Smooth muscle cell of the brain vasculature (primary cell): ENCODE measurements around the gene NLRX1.
A peak's percentile ranks its signal among the peaks of the same experiment; 100 is the strongest.
"Not testable (repeated sequence)": the region's sequence is repeated elsewhere in the genome, so short reads cannot be mapped to it uniquely, and the experiment has no call there.

Experiments used
- DNase-seq: peaks from one replicate; pipeline ENCODE4 v3.0.0-alpha.2; 2012; ENCODE audit warnings: low read depth, low spot score

NLRX1 gene, protein sequence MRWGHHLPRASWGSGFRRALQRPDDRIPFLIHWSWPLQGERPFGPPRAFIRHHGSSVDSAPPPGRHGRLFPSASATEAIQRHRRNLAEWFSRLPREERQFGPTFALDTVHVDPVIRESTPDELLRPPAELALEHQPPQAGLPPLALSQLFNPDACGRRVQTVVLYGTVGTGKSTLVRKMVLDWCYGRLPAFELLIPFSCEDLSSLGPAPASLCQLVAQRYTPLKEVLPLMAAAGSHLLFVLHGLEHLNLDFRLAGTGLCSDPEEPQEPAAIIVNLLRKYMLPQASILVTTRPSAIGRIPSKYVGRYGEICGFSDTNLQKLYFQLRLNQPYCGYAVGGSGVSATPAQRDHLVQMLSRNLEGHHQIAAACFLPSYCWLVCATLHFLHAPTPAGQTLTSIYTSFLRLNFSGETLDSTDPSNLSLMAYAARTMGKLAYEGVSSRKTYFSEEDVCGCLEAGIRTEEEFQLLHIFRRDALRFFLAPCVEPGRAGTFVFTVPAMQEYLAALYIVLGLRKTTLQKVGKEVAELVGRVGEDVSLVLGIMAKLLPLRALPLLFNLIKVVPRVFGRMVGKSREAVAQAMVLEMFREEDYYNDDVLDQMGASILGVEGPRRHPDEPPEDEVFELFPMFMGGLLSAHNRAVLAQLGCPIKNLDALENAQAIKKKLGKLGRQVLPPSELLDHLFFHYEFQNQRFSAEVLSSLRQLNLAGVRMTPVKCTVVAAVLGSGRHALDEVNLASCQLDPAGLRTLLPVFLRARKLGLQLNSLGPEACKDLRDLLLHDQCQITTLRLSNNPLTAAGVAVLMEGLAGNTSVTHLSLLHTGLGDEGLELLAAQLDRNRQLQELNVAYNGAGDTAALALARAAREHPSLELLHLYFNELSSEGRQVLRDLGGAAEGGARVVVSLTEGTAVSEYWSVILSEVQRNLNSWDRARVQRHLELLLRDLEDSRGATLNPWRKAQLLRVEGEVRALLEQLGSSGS

GRCh38 chr11:119168471-119169281, at the start of gene NLRX1:
NLRX1 (plus strand) TSS chr11:119168725; CDS start chr11:119171404, 2,679 bp downstream.
- DNase-seq = peak; percentile 29

DNA sequence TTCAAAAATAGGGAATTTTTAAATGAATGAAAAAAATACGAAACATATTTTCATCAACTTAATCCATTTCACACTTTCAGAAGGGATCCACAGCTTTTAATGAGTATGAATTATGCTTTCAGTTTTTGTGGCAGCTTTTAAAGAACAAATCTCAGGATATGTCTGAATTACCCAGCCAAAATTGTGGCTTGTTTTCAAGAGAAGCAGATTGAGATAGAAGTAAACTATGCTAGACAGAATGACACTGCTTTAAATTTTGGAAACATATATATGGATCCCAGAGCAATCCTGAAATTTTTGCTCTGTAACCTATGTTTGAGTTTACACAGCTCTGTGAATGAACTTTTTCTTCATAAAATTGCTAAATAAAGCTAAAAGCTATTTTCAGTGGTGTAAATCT, 49.6 kb upstream of the NLRX1 start:
- no peak for DNase-seq

DNA sequence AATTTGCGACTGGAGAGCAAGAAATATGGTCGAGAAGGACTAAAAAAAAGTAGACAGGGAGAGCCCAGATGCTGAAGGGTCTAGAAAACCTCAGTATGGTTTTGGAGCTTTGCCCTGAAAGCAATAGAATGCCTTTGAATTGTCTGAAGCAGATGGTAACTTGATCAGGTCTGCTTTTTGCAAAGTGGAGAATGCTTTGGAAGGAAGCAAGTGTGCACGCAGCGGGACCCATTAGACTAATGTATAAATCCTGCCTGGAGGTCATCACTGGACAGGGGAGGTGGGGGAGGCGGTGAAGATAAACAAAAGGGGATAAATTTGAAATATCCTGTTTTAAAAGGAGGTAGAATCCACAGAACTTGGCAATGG, 47.9 kb upstream of the NLRX1 start:
- DNase-seq = no peak

GRCh38 chr11:119121008-119121810, 47.3 kb upstream of the NLRX1 start, which contains the start of gene HINFP:
HINFP (plus strand) TSS chr11:119121580; CDS start chr11:119126945, 5,365 bp downstream.
- DNase-seq = peak; percentile 98

DNA sequence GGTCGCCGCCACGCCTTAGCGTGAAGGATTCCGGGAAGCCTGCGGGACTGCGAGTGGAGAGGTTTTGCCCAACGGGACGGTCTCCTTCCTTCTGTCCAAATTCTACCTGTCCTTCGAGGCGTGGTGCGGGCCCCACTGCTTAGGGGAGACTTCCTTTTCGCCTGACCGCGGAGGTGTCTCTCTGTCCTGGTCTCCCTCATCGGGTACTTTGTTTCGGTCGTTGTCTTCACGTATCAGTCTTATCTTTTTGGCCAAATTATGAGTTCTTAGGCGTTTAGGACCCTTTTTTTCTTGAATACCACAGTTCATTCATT, 46.8 kb upstream of the NLRX1 start:
- DNase-seq = no peak

DNA sequence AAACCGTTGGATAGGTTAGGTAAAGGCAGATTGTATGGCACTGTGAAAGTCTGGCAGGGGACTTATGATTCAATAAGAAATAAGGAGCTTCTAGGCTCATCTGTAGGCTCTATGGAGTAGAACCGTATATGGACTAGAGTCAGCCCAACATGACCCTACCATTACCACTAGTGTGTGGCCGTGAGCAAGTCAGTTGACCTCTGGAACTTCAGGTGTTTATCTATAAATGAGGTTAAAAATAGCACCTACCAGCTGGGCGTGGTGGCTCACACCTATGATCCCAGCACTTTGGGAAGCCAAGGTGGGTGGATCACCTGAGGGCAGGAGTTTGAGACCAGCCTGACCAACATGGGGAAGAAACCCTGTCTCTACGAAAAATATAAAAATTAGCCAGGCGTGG, 42.7 kb upstream of the NLRX1 start:
- no peak for DNase-seq

DNA sequence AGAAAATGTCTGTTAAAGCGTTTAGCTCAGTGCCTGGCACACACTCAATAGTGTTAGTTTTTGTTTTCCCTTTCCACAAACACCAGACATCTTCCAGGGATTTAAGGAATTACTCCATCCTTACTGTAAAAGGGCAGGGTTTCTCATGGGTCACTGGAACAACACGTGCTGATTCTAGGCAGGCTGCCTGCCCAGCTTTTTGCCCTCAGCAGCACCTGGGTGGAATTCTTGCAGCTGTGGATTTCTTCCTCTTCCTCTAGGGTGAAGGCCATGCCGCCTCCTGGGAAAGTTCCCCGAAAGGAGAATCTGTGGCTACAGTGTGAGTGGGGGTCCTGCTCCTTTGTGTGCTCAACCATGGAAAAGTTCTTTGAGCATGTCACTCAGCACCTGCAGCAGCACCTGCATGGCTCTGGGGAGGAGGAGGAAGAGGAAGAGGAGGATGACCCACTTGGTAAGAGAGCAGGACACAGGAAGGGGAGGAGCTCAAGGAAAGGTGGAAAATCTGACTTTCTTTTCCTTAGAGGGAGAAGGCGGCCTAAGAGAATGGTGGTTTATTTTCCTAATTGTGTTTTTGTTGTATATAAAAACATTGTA, 41.8 kb upstream of the NLRX1 start:
- no peak for DNase-seq

DNA sequence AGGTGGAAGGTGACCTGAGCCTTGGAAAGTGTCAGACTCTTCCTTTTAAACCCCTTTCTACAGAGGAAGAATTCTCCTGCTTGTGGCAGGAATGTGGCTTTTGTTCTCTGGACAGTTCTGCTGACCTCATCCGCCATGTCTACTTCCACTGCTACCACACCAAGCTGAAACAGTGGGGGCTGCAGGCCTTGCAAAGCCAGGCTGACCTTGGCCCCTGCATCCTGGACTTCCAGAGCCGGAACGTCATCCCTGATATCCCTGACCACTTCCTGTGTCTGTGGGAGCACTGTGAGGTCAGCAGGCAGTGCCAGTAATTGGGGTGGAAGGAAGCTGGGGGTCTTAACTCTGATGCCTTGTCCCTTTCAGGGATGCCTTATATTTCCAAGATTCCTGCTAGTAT, 37.9 kb upstream of the NLRX1 start:
- DNase-seq = no peak

DNA sequence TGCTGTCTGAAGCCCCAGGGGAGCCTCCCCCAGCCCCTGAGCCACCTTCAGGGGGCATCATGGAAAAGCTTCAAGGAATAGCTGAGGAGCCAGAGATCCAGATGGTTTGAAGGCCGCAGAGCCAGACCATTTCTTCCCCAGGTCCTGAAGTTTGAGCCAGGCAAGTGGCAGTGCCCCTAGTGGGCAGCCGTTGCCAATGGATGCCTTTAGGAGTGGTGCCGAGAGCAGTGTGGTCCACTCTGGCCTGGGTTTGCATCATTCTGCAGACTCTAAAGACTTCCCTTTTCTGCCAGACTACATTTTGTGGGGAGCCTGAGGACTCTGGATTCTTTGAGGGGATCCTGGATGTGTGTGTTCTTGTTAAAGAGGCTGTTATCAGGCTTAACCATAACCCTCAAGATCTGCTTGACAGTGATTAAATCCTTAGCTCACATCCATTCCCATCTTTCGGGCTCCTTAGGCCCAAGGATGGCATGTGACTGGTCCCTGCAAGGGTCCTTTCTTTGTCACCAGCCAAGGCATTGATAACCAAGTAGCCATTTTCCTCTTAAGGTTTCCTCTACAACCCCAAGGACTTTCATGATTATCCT, 34.0 kb upstream of the NLRX1 start:
- DNase-seq = no peak

GRCh38 chr11:119139276-119139675, 29.2 kb upstream of the NLRX1 start:
- DNase-seq = not testable (repeated sequence)

- DNase-seq = peak; percentile 36
Observed at GRCh38 chr11:119144825-119145486, 23.6 kb upstream of the NLRX1 start.

DNA sequence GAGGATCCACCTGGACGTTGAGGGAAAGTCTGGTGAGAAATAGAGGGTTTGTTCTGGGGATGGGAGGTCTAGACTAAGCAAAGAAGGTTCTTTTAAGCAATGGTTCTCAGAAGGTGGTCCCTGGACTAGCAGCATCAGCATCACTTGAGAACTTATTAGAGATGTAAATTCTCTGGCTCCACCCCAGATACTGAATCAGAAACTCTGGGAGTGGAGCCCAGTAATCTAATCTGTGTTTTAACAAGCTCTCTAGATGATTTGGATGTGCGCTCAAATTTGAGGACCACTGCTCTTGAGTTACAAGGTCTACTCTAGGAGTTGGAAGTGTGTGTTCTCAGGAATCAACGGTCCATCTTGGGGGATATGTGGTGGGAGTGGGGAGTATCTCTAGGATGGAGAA, 23.0 kb upstream of the NLRX1 start:
- DNase-seq = no peak

GRCh38 chr11:119147604-119148333, 20.8 kb upstream of the NLRX1 start:
- DNase-seq = no peak

DNA sequence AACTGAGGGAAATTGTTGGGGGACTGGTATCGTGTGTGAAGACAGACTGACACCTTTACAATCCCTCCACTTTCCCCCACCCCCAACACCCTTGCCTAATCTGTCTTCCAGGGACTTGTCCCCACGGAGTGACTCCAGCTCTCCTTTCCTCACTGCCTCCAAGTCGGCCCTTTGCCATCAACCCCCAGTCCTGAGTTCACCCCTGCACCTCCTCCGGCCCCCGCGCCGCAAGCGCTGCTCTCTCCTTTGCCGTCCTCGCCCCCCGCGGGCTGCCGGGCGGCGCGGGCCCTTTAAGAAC, 19.9 kb upstream of the NLRX1 start:
- DNase-seq = no peak

- DNase-seq = no peak
Observed at GRCh38 chr11:119149018-119149785, 19.3 kb upstream of the NLRX1 start, which contains the start of gene ABCG4. ABCG4 (plus strand) TSS chr11:119149052; CDS start chr11:119149966, 914 bp downstream.

DNA sequence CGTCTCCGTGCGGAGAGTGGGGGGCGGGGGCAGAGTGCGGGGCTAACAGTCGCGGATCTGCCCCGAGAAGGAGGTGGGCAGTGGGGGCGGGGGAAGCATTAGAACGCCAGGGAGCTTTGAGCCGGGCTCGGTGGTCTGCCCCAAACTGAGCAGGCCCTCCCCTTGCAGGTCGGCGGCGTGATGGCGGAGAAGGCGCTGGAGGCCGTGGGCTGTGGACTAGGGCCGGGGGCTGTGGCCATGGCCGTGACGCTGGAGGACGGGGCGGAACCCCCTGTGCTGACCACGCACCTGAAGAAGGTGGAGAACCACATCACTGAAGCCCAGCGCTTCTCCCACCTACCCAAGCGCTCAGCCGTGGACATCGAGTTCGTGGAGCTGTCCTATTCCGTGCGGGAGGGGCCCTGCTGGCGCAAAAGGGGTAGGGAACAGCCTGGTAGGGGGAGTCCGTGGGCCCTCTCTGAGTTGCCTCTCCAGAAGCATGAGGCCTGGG, 18.7 kb upstream of the NLRX1 start:
- no peak for DNase-seq

GRCh38 chr11:119152043-119152442, 16.5 kb upstream of the NLRX1 start:
- DNase-seq = no peak

DNA sequence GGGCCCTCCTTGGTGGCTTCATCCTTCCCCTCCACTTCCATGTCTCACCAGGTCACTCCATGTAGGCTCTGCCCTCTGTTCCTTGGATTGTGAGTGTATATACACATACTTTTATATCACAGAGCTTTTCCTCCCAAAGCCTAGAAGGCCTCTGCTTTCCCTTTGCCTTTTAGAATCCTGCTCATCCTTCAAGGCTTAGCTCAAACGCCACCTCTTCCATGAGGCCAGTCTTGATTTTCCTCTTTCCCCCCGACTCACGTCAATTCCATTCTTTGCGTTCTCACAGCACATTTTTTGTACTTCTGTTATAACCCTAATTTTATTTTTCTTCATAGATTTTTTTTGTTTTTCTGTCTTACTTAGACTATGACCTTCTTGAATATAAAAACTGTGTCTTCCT, 15.9 kb upstream of the NLRX1 start:
- DNase-seq = no peak
